Sigmoid colon (tissue), 7 donors: ENCODE data around the gene GAB2. TPM values are rescaled to one million over a fixed set of nuclear protein-coding genes. Genes with fewer than 3 reads are reported as not detected.

ENCODE experiments used
- DNase-seq: peaks from one replicate; pipeline ENCODE4 v3.0.0-alpha.2; 2019
- H3K27ac ChIP-seq, 4 donors: fragments of 200-600 bp; sonication (generic); one replicate each; pipeline ENCODE4 v1.5.1; 2016 to 2019; ENCODE audit warnings: mild to moderate bottlenecking in 1 of 4
- H3K27me3 ChIP-seq, 3 donors: fragments of 200-600 bp; sonication (generic); one replicate each; pipeline ENCODE4 v1.5.1; 2019; ENCODE audit warnings: mild to moderate bottlenecking in 1 of 3
- H3K36me3 ChIP-seq, 4 donors: fragments of 200-600 bp; sonication (generic); one replicate each; pipeline ENCODE4 v1.5.1; 2016 to 2019
- H3K4me1 ChIP-seq, 4 donors: fragments of 200-600 bp; sonication (generic); one replicate each; pipeline ENCODE4 v1.5.1; 2017 to 2019
- H3K4me3 ChIP-seq, 4 donors: fragments of 200-600 bp; sonication (generic); one replicate each; pipeline ENCODE4 v1.5.1; 2017 to 2019; ENCODE audit warnings: mild to moderate bottlenecking in 2 of 4, moderate library complexity in 1 of 4
- H3K9me3 ChIP-seq, 4 donors: fragments of 200-600 bp in 3 of 4; sonication (generic) in 3 of 4; one replicate each; pipeline versions ENCODE4 v1.5.1 to v1.6.1; 2013 to 2019
- EP300 ChIP-seq, 4 donors: sonication (generic); formaldehyde crosslinking; IDR thresholded peaks; one replicate each; pipeline ENCODE4 v1.6.1; 2017; ENCODE audit warnings: antibody characterized with exemption in 4 of 4
- POLR2A ChIP-seq, 2 donors: fragments of 450-650 bp; IDR thresholded peaks; one replicate each; pipeline ENCODE4 v1.6.1; 2016; ENCODE audit warnings: antibody characterized with exemption in 2 of 2, mild to moderate bottlenecking in 2 of 2, moderate library complexity in 2 of 2
- POLR2AphosphoS5 ChIP-seq, 4 donors: sonication (generic); formaldehyde crosslinking; IDR thresholded peaks; one replicate each; pipeline ENCODE4 v1.6.1; 2017; ENCODE audit warnings: antibody characterized with exemption in 4 of 4
- WGBS, 2 donors: extraction: QIAGEN DNeasy Blood & Tissue Kit; methylation state at CpG; one replicate each; pipeline ENCODE4 v1.1.7; 2013; 5-methylcytosine and 5-hydroxymethylcytosine counted together
- intact Hi-C: fragments of 100-400 bp; cut with DNase I; formaldehyde crosslinking; loops from one replicate; pipeline ENCODE4 v1.15.1; 2023
- polyA plus RNA-seq, 3 donors: library from polyadenylated mRNA; stranded (reverse); fragments of 200-250 nt; gene quantifications; one replicate each; pipeline ENCODE4 v1.2.3, GENCODE V29; 2013
- total RNA-seq, 4 donors: library from RNA; depleted of rRNA; stranded (reverse); fragments of >200 nt; gene quantifications; one replicate each; pipeline ENCODE4 v1.1.0, GENCODE V29; 2016
- TF ChIP-seq, protein P1 (sequence below), 4 experiments: fragments of 450-650 bp in 3 of 4; fragments of 200-600 bp in 1 of 4; IDR thresholded peaks; one replicate each; pipeline ENCODE4 v1.5.1; 2016 to 2019; ENCODE audit warnings: antibody characterized with exemption in 4 of 4, mild to moderate bottlenecking in 3 of 4, moderate library complexity in 2 of 4
- donor health status: healthy with polysubstance abuse.
- donor health status: Bipolar disorder and iron deficiency.
- donor health status: healthy.

The GAB2 gene
- total and polyA plus RNA-seq, 7 donors, result 10.8 to 23.5 (median 13.6) TPM

DNA sequence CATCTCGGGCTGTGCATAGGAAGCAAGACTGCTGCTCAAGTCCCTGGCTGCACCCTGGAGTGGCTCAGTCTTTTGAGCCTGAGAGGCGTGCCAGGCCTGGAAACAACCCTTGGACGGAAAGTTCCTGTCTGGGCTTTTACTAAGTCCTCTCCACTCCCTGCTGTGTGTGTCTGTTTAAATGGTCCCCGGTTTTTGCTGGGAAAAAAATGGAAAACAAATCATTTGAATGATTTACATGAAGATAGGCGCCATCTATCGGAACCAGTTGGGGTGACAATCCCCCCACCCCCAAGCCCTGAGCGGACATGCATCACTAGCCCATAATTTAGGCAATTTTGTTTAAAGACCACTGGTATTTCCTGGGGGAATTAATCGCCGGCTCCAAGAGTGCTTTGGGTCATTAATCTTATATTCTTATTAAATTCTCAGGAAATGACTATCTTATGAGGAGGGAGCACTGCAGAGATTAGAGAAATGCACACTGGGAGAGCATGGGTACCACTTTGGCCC is 2.7 kb upstream of the GAB2 start:
- Histone ChIP-seq H3K27me3 (peaks cover 0 to 15% (median 0%) of the 10 kb centered on the region in 3 donors), H3K36me3 (no peaks in the 10 kb centered on the region), H3K27ac (peak overlapping the region; percentile 13 to 97 (median 60)), H3K9me3 (no peaks in the 10 kb centered on the region), H3K4me3 (no peak overlapping the region), H3K4me1 (peaks cover 0 to 48% (median 27%) of the 10 kb centered on the region in 4 donors)
- 10 to 16% methylated on average over 9 of the region's 9 CpGs for WGBS, 2 donors
- DNase-seq, result peak; percentile 86
- intact Hi-C loops, result no loop called here
- TF ChIP-seq, protein P1, sequence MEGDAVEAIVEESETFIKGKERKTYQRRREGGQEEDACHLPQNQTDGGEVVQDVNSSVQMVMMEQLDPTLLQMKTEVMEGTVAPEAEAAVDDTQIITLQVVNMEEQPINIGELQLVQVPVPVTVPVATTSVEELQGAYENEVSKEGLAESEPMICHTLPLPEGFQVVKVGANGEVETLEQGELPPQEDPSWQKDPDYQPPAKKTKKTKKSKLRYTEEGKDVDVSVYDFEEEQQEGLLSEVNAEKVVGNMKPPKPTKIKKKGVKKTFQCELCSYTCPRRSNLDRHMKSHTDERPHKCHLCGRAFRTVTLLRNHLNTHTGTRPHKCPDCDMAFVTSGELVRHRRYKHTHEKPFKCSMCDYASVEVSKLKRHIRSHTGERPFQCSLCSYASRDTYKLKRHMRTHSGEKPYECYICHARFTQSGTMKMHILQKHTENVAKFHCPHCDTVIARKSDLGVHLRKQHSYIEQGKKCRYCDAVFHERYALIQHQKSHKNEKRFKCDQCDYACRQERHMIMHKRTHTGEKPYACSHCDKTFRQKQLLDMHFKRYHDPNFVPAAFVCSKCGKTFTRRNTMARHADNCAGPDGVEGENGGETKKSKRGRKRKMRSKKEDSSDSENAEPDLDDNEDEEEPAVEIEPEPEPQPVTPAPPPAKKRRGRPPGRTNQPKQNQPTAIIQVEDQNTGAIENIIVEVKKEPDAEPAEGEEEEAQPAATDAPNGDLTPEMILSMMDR (IDR thresholded peaks at IDR 0.05), result peak in 3 of 4 experiments; percentile 52 to 63 (median 53)
- peak in 2 of 4 donors; percentile 36 to 49 for TF ChIP-seq POLR2AphosphoS5 (IDR thresholded peaks at IDR 0.05)
- TF ChIP-seq EP300 (IDR thresholded peaks at IDR 0.05), result no peak
- TF ChIP-seq POLR2A (IDR thresholded peaks at IDR 0.05), result no peak

GRCh38 chr11:78419327-78419726 is 1.7 kb upstream of the GAB2 start:
- 27 to 59% methylated on average over 5 of the region's 5 CpGs for WGBS, 2 donors
- peaks cover 0 to 48% (median 27%) of the 10 kb centered on the region in 4 donors for H3K4me1 ChIP-seq

DNA sequence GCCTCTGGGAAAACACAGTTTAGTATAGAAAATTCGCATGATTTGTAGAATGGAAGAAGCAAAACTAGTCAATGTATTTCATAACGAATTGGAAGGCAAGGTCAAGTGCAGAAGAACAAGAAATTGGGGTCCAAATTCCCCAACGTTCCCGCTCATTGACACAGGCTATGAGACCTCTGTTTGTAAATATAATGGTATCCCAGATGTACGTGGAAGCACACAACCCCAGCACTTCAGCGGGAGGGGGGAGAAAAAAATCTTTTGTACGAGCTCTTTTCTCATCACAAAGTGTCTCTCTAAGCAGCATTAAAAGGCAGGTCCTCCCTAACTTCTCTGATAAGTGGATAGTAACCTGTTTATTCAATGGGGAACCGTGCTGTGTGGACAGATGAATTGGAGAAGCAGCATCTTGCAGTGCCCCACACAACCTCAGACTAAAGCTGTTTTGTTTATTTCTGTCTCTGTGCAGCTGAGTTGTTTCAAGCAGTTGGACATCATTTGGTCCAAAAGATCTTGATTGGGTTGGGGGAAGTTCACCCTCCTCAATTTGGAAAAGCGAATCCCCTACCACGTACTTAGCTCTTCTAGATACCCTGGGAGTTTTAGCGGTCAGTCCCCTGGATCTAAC is 1.1 kb upstream of the GAB2 start:
- Histone ChIP-seq H3K27ac (peak overlapping the region; percentile 94 to 97 (median 95)), H3K4me3 (peak overlapping the region; percentile 59 to 90 (median 84)), H3K9me3 (no peaks in the 10 kb centered on the region), H3K27me3 (peaks cover 0 to 15% (median 0%) of the 10 kb centered on the region in 3 donors), H3K4me1 (peaks cover 0 to 48% (median 27%) of the 10 kb centered on the region in 4 donors), H3K36me3 (no peaks in the 10 kb centered on the region)
- WGBS, 2 donors, result 40 to 44% methylated on average over 11 of the region's 11 CpGs
- no peak for DNase-seq
- intact Hi-C loops, result loop anchor here (5.0 kb wide), 4 partner anchors 101 to 231 kb away; partner anchors contain the start of genes KCTD21, NARS2 and USP35
- no peak for TF ChIP-seq POLR2A (IDR thresholded peaks at IDR 0.05)
- no peak for TF ChIP-seq EP300 (IDR thresholded peaks at IDR 0.05)
- TF ChIP-seq POLR2AphosphoS5 (IDR thresholded peaks at IDR 0.05), result no peak
- TF ChIP-seq, protein P1 (IDR thresholded peaks at IDR 0.05), result no peak

More at GRCh38 chr11:78419327-78419726, 1.7 kb upstream of the GAB2 start:
- H3K36me3 ChIP-seq, result no peaks in the 10 kb centered on the region
- H3K27me3 ChIP-seq, result peaks cover 0 to 15% (median 0%) of the 10 kb centered on the region in 3 donors
- peak; percentile 86 for DNase-seq
- TF ChIP-seq POLR2A (IDR thresholded peaks at IDR 0.05), result no peak
- peak in 3 of 4 donors; percentile 39 to 70 (median 51) for TF ChIP-seq POLR2AphosphoS5 (IDR thresholded peaks at IDR 0.05)
- TF ChIP-seq, protein P1 (IDR thresholded peaks at IDR 0.05), result no peak
- no peak for TF ChIP-seq EP300 (IDR thresholded peaks at IDR 0.05)
- intact Hi-C loops, result loop anchor here (5.0 kb wide), 4 partner anchors 102 to 232 kb away; partner anchors contain the start of genes KCTD21, NARS2 and USP35
- H3K4me3 ChIP-seq, result no peak overlapping the region
- H3K9me3 ChIP-seq, result no peaks in the 10 kb centered on the region
- H3K27ac ChIP-seq, result peak overlapping the region; percentile 24 to 97 (median 95)

DNA sequence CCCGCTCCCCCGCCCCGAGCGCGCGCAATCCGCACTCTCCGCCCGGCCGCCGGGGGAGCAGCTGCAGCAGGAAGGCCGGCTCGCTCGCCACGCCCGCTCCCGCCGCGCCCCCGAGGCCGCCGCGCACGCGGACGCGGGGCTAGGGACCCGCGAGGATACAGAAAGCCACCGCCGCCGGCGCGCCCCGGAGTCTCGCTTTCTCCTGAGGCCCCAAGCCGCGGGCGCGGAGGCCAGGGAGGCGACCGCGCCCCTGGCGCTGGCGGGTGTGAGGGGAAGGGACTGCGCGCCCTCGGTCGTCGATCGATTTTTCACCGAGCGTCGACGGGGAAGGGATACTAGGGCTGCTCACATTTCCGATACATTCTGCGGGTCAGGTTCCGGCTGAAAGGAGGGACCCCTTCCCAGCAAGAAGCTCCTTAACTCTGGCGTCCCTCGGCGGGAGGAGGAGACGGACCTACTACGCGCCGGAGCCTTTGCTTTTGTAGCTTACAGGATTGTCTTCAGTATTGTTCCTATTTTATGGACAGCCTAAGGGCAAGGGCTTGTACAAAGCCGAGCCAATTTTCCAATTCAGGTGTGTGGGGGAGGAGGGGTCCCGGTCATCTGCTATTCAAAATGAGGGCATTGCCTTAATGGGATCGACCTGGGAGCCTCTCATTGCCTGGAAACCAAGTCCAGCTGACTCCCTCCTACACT is 416 bp upstream of the GAB2 start:
- DNase-seq, result peak; percentile 89
- WGBS, 2 donors, result 1% methylated on average over 68 of the region's 68 CpGs
- intact Hi-C loops, result loop anchor here (2.0 to 5.0 kb wide), 6 partner anchors 67 to 279 kb away; partner anchors contain the start of genes ALG8, KCTD21, NARS2 and USP35
- Histone ChIP-seq H3K4me3 (peak overlapping the region; percentile 59 to 90 (median 84)), H3K36me3 (no peaks in the 10 kb centered on the region), H3K9me3 (no peaks in the 10 kb centered on the region), H3K4me1 (peaks cover 0 to 48% (median 27%) of the 10 kb centered on the region in 4 donors), H3K27me3 (peaks cover 0 to 15% (median 0%) of the 10 kb centered on the region in 3 donors), H3K27ac (peak overlapping the region; percentile 94 to 97 (median 95))
- TF ChIP-seq POLR2AphosphoS5 (IDR thresholded peaks at IDR 0.05), result peak; percentile 8 to 59 (median 52)
- TF ChIP-seq, protein P1 (IDR thresholded peaks at IDR 0.05), result no peak
- TF ChIP-seq POLR2A (IDR thresholded peaks at IDR 0.05), result no peak
